GM23338 (cell line): ENCODE results near the gene KMT2C. TPM values are rescaled to one million over a fixed set of nuclear protein-coding genes. Genes with fewer than 3 reads are reported as not detected.

Source experiments
- ATAC-seq: fragments of 200-7000 bp; cut with Tn5 transposase; 3 replicates; pipeline ENCODE4 v1.9.1; 2020
- DNase-seq: peaks from one replicate; pipeline ENCODE4 v3.0.0-alpha.2; 2015; ENCODE audit warnings: low spot score
- H2AFZ ChIP-seq: fragments of 200-600 bp; sonication (generic); 2 replicates; pipeline ENCODE4 v1.8.0; 2016; ENCODE audit warnings: antibody characterized with exemption, mild to moderate bottlenecking, moderate library complexity
- H3F3A ChIP-seq: fragments of 200-600 bp; sonication (generic); replicated peaks from 2 replicates; pipeline ENCODE4 v1.8.0; 2017; ENCODE audit warnings: antibody characterized with exemption, mixed run types, low read depth
- H3K27ac ChIP-seq: fragments of 200-600 bp; sonication (generic); 2 replicates; pipeline ENCODE4 v1.6.1; 2016; ENCODE audit warnings: low read depth
- H3K27me3 ChIP-seq: fragments of 200-600 bp; sonication (generic); 2 replicates; pipeline ENCODE4 v1.8.0; 2016; ENCODE audit warnings: mild to moderate bottlenecking, mixed run types, moderate library complexity; ENCODE audit not compliant: insufficient read depth
- H3K36me3 ChIP-seq: fragments of 200-600 bp; sonication (generic); 2 replicates; pipeline ENCODE4 v1.8.0; 2016; ENCODE audit warnings: mild to moderate bottlenecking; ENCODE audit not compliant: insufficient read depth
- H3K4me1 ChIP-seq: fragments of 200-600 bp; sonication (generic); 2 replicates; pipeline ENCODE4 v1.8.0; 2016; ENCODE audit warnings: mild to moderate bottlenecking, moderate library complexity; ENCODE audit not compliant: insufficient read depth
- H3K4me2 ChIP-seq: fragments of 200-600 bp; sonication (generic); 2 replicates; pipeline ENCODE4 v1.7.1; 2017; ENCODE audit warnings: mixed run types
- H3K4me3 ChIP-seq: fragments of 200-600 bp; sonication (generic); 2 replicates; pipeline ENCODE4 v1.6.1; 2016; ENCODE audit warnings: mixed run types
- H3K79me2 ChIP-seq: fragments of 200-600 bp; sonication (generic); replicated peaks from 2 replicates; pipeline ENCODE4 v1.8.0; 2017; ENCODE audit warnings: mild to moderate bottlenecking; ENCODE audit not compliant: insufficient read depth
- H3K9me2 ChIP-seq: fragments of 200-600 bp; sonication (generic); 2 replicates; pipeline ENCODE4 v1.8.0; 2017; ENCODE audit not compliant: insufficient read depth
- H4K20me1 ChIP-seq: fragments of 200-600 bp; sonication (generic); replicated peaks from 2 replicates; pipeline ENCODE4 v1.8.0; 2017; ENCODE audit warnings: mild to moderate bottlenecking; ENCODE audit not compliant: insufficient read depth
- H3K27ac Mint-ChIP-seq: 2 replicates; pipeline ENCODE4 v1.8.0; 2020; ENCODE audit warnings: inconsistent platforms, mild to moderate bottlenecking, moderate library complexity, mixed read lengths
- H3K27me3 Mint-ChIP-seq: 3 replicates; pipeline ENCODE4 v1.8.0; 2022; ENCODE audit warnings: low read depth, mild to moderate bottlenecking, moderate library complexity, mixed read lengths, inconsistent platforms; ENCODE audit not compliant: insufficient read depth, poor library complexity
- H3K36me3 Mint-ChIP-seq: 3 replicates; pipeline ENCODE4 v1.8.0; 2021; ENCODE audit warnings: low read depth, mild to moderate bottlenecking, inconsistent platforms, moderate library complexity, mixed read lengths
- H3K4me1 Mint-ChIP-seq: 3 replicates; pipeline ENCODE4 v1.8.0; 2020; ENCODE audit warnings: mild to moderate bottlenecking, inconsistent platforms, mixed read lengths
- H3K4me3 Mint-ChIP-seq: 3 replicates; pipeline ENCODE4 v1.8.0; 2021; ENCODE audit warnings: moderate library complexity, mild to moderate bottlenecking, inconsistent platforms, mixed read lengths
- H3K9me3 Mint-ChIP-seq: 3 replicates; pipeline ENCODE4 v1.8.0; 2020; ENCODE audit warnings: moderate library complexity, mild to moderate bottlenecking, inconsistent platforms, mixed read lengths
- CREB1 ChIP-seq: fragments of 250-450 bp; sonication (Bioruptor Pico); IDR thresholded peaks from 2 replicates; pipeline ENCODE4 v1.5.0; 2020; ENCODE audit warnings: low read depth, mild to moderate bottlenecking, moderate library complexity
- EZH2 ChIP-seq: fragments of 200-600 bp; sonication (generic); IDR thresholded peaks from one replicate; pipeline ENCODE4 v1.8.0; 2017; ENCODE audit warnings: antibody characterized with exemption, mild to moderate bottlenecking, low read depth; ENCODE audit not compliant: unreplicated experiment
- EZH2phosphoT487 ChIP-seq: fragments of 200-600 bp; sonication (generic); IDR thresholded peaks from one replicate; pipeline ENCODE4 v1.8.1; 2018; ENCODE audit warnings: antibody characterized with exemption; ENCODE audit not compliant: unreplicated experiment
- JUNB ChIP-seq: IDR thresholded peaks from one replicate; pipeline ENCODE4 v1.6.1; 2016; ENCODE audit warnings: antibody characterized with exemption; ENCODE audit not compliant: unreplicated experiment
- NANOG ChIP-seq: IDR thresholded peaks from 2 replicates; pipeline ENCODE4 v1.6.1; 2016; ENCODE audit warnings: antibody characterized with exemption, borderline replicate concordance
- POLR2AphosphoS5 ChIP-seq: IDR thresholded peaks from 2 replicates; pipeline ENCODE4 v1.6.1; 2016; ENCODE audit warnings: antibody characterized with exemption, low read depth
- REST ChIP-seq: IDR thresholded peaks from one replicate; pipeline ENCODE4 v1.6.1; 2018; ENCODE audit warnings: antibody characterized with exemption; ENCODE audit not compliant: unreplicated experiment
- STAT1 ChIP-seq: IDR thresholded peaks from one replicate; pipeline ENCODE4 v1.6.1; 2016; ENCODE audit warnings: antibody characterized with exemption; ENCODE audit not compliant: unreplicated experiment
- ZNF114 ChIP-seq: fragments of 250-450 bp; sonication (Bioruptor Pico); IDR thresholded peaks from 2 replicates; pipeline ENCODE4 v1.5.0; 2020; ENCODE audit warnings: mild to moderate bottlenecking, moderate library complexity
- ZNF331 ChIP-seq: fragments of 250-450 bp; sonication (Bioruptor Pico); IDR thresholded peaks from 2 replicates; pipeline ENCODE4 v1.5.0; 2020; ENCODE audit warnings: low read depth, mild to moderate bottlenecking, moderate library complexity
- polyA plus RNA-seq: library from polyadenylated mRNA; unstranded; fragments of >200 nt; fragmentation: Nextera tagmentation; extraction: Ambion mirVana; gene quantifications from 2 replicates; pipeline ENCODE4 v1.2.1, GENCODE V29; 2016
- total RNA-seq: library from RNA; depleted of rRNA; stranded (reverse); fragments of >200 nt; shearing (Covaris generic); gene quantifications from 2 replicates; pipeline ENCODE4 v1.2.3, GENCODE V29; 2014
- TF ChIP-seq, protein P1 (sequence below): IDR thresholded peaks from 2 replicates; pipeline ENCODE4 v1.6.1; 2016; ENCODE audit warnings: antibody characterized with exemption
- TF ChIP-seq, protein P2 (sequence below), 2 experiments: fragments of 200-600 bp in 1 of 2; sonication (generic) in 1 of 2; conservative IDR thresholded peaks; 2 replicates each; pipeline versions ENCODE4 v1.5.1 to v1.6.1; 2016 to 2017; ENCODE audit warnings: antibody characterized with exemption in 2 of 2, low read depth in 2 of 2, mild to moderate bottlenecking in 2 of 2, moderate library complexity in 1 of 2

Gene KMT2C
- total and polyA plus RNA-seq, 2 experiments from 2014 or later: 11.4 to 39.0 TPM

GRCh38 chr7:152126741-152127140, 309.1 kb downstream of the KMT2C start:
- Histone ChIP-seq H3K27me3 (no peaks in the 10 kb centered on the region), H3K27ac (no peak overlapping the region), H3K4me1 (no peaks in the 10 kb centered on the region), H3K9me2 (no peaks in the 10 kb centered on the region), H3K36me3 (no peaks in the 10 kb centered on the region), H3K4me2 (no peak overlapping the region), H3K4me3 (no peak overlapping the region), H4K20me1 (no peaks in the 10 kb centered on the region), H3K79me2 (no peaks in the 10 kb centered on the region), H2AFZ (no peak overlapping the region), H3F3A (no peaks in the 10 kb centered on the region)
- Mint-ChIP-seq H3K9me3 (peaks cover 5% of the 10 kb centered on the region; the same call in 2 of the 3 replicates), H3K27me3 (peaks cover 10% of the 10 kb centered on the region), H3K4me1 (no peaks in the 10 kb centered on the region; the same call in 1 of the 3 replicates), H3K36me3 (peaks cover 45% of the 10 kb centered on the region), H3K27ac (no peak overlapping the region; the same call in 1 of the 2 replicates), H3K4me3 (no peak overlapping the region; the same call in 2 of the 3 replicates)
- TF ChIP-seq POLR2AphosphoS5: no peak
- TF ChIP-seq REST: no peak
- TF ChIP-seq ZNF114 (CRISPR knock-in tag): no peak
- no peak for TF ChIP-seq EZH2
- TF ChIP-seq, protein P1, sequence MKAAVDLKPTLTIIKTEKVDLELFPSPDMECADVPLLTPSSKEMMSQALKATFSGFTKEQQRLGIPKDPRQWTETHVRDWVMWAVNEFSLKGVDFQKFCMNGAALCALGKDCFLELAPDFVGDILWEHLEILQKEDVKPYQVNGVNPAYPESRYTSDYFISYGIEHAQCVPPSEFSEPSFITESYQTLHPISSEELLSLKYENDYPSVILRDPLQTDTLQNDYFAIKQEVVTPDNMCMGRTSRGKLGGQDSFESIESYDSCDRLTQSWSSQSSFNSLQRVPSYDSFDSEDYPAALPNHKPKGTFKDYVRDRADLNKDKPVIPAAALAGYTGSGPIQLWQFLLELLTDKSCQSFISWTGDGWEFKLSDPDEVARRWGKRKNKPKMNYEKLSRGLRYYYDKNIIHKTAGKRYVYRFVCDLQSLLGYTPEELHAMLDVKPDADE: no peak
- no peak for TF ChIP-seq STAT1
- TF ChIP-seq NANOG: no peak
- no peak for TF ChIP-seq CREB1 (CRISPR knock-in tag)
- TF ChIP-seq ZNF331 (CRISPR knock-in tag): no peak
- TF ChIP-seq, protein P2, sequence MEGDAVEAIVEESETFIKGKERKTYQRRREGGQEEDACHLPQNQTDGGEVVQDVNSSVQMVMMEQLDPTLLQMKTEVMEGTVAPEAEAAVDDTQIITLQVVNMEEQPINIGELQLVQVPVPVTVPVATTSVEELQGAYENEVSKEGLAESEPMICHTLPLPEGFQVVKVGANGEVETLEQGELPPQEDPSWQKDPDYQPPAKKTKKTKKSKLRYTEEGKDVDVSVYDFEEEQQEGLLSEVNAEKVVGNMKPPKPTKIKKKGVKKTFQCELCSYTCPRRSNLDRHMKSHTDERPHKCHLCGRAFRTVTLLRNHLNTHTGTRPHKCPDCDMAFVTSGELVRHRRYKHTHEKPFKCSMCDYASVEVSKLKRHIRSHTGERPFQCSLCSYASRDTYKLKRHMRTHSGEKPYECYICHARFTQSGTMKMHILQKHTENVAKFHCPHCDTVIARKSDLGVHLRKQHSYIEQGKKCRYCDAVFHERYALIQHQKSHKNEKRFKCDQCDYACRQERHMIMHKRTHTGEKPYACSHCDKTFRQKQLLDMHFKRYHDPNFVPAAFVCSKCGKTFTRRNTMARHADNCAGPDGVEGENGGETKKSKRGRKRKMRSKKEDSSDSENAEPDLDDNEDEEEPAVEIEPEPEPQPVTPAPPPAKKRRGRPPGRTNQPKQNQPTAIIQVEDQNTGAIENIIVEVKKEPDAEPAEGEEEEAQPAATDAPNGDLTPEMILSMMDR (conservative IDR thresholded peaks at IDR 0.05; ENCODE audit: low read depth in 2 of 2): no peak
- no peak for TF ChIP-seq EZH2phosphoT487
- TF ChIP-seq JUNB: no peak
- peak; percentile 32; the same call in 1 of the 3 replicates for ATAC-seq
- DNase-seq: no peak
